PFSK-1 (cell line): ENCODE measurements around the gene FZR1.

Experiments used
- FOXP2 ChIP-seq: optimal IDR thresholded peaks from 2 replicates; pipeline ENCODE3; 2011; ENCODE audit warnings: borderline replicate concordance, control low read depth, inconsistent platforms; ENCODE audit not compliant: insufficient read depth; ENCODE audit errors: extremely low read length, extremely low read depth
- POLR2AphosphoS5 ChIP-seq: IDR thresholded peaks from 2 replicates; pipeline ENCODE4 v1.6.1; 2012; ENCODE audit warnings: low read depth, mild to moderate bottlenecking, control low read depth, low read length, moderate library complexity
- SIN3A ChIP-seq: IDR thresholded peaks from 2 replicates; pipeline ENCODE4 v1.6.1; 2012; ENCODE audit warnings: mild to moderate bottlenecking, low read length, moderate library complexity, borderline replicate concordance; ENCODE audit not compliant: insufficient read depth
- TAF1 ChIP-seq: IDR thresholded peaks from 2 replicates; pipeline ENCODE4 v1.6.1; 2012; ENCODE audit warnings: low read length, control low read depth, borderline replicate concordance; ENCODE audit not compliant: insufficient read depth

GRCh38 chr19:3516675-3517207 is 10.6 kb downstream of the FZR1 start:
- TF ChIP-seq SIN3A: no peak
- TF ChIP-seq FOXP2: no peak
- no peak for TF ChIP-seq POLR2AphosphoS5
- TF ChIP-seq TAF1: no peak
